Hematopoietic multipotent progenitor cell treated with erythropoietin and hydrocortisone succinate and interleukin-3 and kit ligand, for 17 days (in vitro differentiated cells): ENCODE data around the gene CD37.
"Not testable (repeated sequence)": the region's sequence is repeated elsewhere in the genome, so short reads cannot be mapped to it uniquely, and the experiment has no call there.

ENCODE experiments used
- DNase-seq: peaks from one replicate; pipeline ENCODE4 v3.0.0-alpha.2; 2015; ENCODE audit warnings: low spot score

Gene CD37, protein sequence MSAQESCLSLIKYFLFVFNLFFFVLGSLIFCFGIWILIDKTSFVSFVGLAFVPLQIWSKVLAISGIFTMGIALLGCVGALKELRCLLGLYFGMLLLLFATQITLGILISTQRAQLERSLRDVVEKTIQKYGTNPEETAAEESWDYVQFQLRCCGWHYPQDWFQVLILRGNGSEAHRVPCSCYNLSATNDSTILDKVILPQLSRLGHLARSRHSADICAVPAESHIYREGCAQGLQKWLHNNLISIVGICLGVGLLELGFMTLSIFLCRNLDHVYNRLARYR

DNA sequence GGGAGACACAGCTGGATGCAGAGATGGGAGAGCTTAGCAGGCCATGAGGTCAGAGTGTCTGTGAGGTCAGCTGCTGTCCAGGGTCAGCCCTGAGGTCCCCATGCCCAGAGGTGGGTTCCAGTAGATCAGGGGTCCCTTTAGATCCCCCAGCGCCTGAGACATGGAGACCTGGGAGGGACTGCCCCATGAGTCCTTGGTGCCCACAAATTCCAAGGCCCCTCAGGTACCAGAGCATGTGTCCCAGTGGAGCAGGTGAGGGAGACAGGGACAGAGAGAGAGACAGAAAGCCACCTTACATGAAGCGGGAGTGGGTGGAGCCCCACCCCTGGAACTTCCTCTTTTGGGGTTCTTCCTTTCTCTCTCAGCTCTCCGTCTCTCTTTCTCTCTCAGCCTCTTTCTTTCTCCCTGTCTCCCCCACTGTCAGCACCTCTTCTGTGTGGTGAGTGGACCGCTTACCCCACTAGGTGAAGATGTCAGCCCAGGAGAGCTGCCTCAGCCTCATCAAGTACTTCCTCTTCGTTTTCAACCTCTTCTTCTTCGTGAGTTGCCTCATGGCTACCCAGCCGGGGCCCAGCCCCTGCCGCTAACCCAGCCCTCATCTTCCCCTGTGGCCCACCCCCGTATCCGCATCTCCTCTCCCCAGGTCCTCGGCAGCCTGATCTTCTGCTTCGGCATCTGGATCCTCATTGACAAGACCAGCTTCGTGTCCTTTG lies at the start of gene CD37:
CD37 (plus strand) TSS at position 336 of the 713 bp plus-strand sequence; CDS start at position 471, 135 bp downstream.
- no peak for DNase-seq

DNA sequence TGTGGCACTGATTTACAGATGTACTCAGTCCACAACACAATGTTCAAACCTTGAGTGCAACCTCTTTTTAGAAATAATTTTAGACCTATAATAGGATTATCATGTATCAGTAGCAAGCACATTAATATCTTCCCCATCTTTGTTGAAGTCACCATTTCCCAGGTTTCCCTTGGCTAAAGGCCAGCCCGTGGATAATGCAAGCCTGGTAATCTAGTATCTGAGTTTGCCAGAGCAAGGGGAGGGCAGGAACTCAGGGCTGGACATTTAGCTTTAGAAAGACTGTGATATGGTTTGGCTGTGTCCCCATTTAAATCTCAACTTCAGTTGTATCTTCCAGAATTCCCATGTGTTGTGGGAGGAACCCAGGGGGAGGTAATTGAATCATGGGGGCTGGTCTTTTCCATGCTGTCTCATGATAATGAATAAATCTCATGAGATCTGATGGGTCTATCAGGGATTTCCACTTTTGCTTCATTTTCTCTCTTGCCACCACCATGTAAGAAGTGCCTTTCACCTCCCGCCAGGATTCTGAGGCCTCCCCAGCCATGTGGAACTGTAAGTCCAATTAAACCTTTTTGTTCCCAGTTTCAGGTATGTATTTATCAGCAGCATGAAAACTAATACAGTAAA lies 48.0 kb upstream of the CD37 start:
- no peak for DNase-seq

DNA sequence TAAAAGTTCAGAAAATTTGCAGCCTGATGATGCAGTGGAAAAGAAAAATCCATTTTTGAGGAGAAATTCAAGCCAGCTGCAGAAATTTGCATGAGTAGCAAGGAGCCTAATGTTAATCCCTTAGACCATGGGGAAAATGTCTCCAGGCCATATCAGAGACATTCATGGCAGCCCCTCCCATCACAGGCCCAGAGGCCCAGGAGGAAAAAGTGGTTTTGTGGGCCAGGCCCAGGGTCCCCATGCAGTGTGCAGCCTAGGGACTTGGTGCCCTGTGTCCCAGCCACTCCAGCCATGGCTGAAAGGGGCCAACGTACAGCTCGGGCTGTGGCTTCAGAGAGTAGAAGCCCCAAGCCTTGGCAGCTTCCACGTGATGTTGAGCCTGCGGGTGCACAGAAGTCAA lies 47.0 kb upstream of the CD37 start:
- not testable (repeated sequence) for DNase-seq

DNA sequence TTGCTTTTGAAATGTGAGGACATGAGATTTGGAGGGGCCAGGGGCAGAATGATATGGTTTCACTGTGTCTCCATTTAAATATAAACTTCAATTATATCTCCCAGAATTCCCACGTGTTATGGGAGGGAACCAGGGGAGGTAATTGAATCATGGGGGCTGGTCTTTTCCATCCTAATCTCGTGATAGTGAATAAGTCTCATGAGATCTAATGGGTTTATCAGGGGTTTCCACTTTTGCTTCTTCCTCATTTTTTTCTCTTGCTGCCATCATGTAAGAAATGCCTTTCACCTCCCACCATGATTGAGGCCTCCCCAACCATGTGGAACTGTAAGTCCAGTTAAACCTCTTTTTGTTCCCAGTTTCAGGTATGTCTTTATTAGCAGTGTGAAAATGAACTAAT lies 45.9 kb upstream of the CD37 start:
- DNase-seq: not testable (repeated sequence)

DNA sequence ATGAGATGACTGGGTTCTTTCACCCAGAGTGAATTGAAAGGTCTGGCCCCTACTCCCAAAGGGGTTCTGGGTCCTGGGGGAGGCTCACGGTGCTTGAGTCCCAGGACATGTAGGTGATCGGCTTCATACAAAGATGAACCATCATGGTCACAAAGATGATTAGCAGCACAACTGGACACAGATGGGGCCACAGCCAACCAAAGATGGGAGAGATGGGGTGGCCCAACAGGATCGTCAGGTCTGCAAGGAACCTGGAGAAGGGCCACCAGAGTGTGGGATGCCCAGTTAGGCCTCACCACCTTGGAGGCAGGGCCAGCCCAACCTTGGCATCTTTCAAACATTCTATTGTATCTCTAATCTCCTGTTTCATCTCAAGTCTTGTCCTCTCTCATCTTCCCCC lies 44.7 kb upstream of the CD37 start:
- no peak for DNase-seq

DNA sequence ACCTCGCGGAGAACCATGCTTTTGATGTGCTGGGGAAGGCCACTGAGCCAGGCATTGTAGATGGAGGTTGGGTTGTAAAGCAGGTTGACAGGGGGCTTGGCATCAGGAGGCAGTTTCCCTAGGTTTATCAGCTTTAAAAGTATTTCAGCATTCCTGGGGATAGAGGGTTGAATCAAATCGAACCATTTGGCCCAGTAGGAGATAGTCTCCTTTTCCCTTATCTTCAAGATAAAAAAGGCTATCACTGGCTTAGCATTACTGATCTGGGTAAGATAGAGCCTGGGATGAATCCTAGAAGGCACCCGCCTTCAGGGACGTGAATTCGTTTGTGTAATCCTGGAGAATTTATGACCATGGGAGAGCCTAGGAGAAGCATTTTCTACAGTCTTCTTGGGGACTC lies 40.8 kb upstream of the CD37 start:
- no peak for DNase-seq

DNA sequence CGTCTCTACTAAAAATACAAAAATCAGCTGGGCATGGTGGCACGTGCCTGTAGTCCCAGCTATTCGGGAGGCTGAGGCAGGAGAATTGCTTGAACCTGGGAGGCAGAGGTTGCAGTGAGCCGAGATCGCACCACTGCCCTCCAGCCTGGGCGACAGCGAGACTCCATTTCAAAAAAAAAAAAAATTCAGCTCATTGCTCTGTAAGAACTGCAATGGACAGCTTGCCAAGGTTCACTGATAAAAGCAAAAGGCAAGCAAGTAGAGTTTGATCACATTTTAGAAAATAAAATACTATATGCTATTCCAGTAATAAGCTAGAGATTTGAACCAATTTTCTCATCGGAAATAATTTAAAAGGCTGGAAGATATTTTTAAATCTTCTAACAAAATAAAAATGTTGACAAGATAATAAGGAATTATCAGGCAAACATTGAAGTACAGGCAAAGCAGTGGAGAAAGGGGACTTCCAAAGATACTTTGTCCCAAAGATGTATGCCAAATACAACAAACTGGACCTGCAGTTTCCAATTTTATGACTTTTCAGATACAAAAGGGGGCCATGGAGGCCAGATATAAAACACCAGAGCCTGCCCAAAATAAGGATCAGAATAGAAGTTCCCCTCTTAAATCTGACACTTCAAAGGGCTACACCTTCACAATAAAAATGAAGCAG lies 39.9 kb upstream of the CD37 start:
- no peak for DNase-seq

DNA sequence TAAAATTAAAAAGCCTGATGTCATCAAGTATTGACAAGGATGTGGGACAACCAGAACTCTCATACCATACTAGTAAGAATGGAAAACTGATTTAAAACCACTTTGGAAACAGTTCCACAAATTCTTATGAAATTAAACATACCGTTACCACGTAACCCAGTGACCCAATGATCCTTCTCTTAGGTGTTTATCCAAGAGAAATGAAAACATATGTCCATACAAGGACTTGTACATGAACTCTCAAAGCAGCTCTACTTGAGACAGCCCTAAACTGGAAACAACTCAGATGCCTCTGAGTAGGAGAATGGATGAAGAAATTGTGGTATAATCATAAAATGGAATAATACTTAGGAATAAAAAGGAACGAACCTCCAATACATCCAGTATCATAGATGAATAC lies 37.8 kb upstream of the CD37 start:
- no peak for DNase-seq

DNA sequence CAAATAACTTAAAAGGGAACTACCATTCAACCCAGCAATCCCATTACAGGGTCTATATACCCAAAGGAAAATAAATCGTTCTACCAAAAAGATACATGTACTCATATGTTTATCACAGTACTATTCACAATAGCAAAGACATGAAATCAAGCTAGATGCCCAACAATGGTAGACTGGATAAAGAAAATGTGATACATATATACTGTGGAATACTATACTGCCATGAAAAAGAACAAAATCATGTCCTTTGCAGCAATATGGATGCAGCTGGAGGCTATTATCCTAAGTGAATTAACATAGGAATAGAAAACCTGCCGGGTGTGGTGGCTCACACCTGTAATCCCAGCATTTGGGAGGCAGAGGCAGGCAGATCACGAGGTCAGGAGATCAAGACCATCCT lies 36.6 kb upstream of the CD37 start:
- not testable (repeated sequence) for DNase-seq

DNA sequence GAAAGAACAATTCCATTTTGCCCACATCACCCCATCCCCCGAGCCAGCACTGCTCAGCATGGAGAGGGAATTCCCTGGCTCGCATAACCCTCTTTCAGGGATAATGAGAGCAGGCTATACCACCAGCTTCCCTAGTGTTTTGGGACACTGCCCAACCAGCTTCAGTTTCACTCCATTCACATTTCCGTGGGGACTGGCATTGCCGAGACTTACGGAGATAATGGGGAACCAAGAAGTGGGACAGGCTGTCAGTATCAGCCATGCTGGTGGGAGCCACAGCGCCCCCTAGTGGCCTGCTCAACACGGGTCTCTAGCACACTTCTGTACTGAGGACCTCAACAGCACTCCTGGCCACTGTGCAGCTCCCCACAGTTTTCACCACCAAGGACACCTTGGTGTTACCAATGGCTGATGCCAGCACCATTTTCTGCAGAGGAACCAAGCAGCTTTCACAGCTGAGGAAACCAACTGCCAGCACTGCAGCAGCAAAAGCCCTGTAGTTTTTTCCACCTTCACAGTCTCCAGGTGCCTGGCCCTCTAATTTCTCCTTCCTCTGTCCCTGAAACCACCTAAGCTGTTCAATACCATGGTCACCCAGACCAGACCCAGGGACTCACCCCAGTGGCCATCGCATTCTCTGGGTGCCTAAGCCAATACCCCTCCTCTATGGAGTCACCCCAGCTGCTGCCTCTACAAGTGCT lies 33.9 kb upstream of the CD37 start:
- peak; percentile 72 for DNase-seq

DNA sequence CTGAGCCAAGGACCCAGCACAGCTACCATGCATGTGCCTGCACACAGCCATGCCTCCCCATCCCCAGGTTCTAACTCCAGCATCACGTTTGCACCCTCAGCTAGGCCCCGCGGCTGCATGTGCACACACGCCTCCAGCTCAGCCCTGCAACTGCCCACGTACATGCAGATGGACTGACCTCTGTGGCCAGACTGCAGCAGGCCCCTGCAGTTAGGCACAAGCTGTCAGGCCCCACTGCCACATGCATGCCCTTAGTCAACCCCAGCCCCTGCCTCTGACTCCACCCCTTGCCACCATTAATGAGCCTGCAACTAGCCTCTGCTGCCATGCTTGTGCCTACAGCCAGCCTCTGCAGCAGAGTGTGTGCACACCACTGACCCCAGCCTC lies 33.3 kb upstream of the CD37 start:
- DNase-seq: no peak

DNA sequence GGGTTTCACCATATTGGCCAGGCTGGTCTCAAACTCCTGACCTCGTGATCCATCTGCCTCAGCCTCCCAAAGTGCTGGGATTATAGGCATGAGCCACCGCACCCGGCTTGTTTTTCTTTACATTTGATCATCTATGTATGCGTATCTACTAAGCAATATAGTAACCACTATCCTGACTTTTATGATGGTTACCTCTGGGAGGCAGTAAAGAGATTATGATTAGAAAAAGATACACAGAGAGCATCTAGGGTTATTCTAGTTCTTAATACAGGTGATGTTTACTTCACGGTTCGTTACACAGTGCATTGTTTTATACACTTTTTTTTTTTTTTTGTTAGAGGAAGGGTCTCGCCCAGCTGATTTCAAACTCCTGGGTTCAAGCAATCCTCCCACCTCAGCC lies 28.5 kb upstream of the CD37 start:
- not testable (repeated sequence) for DNase-seq

DNA sequence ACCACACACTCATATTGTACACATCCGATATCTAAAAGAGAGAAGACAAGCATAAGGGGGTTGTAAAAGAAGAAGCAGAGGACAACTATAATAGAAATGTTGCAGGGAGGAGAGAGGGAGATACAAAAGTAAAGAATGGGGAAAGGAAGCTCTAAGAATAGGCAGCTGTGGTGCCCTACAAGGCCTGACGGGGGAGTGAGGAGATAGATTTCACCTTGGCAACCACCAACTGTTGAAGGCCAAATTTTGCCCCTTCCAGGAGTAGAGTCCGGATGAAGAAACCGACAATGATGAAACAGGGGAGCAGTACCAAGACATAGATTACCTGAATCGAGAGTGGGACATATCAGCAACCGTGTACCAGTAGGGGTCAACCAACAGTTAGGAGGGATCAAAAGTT lies 26.1 kb upstream of the CD37 start:
- no peak for DNase-seq

DNA sequence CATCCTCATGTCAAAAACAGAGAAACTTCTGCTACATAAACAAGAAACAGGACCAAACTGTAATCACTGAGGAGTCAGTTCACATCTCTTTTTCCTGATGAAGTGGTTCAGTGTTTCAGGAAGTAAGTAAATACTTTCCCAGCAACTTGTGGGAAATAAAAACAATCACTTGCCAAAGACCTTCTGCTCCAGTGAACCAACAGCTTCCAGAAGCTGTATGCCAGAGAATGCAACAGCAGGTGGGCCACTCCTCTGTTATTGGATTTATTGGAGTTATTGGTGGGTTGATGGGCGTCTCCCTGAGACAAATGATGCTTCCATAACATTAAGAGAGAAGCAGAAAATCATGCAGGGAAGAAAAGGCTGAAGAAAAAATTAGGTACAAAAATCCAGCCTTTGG lies 20.1 kb upstream of the CD37 start:
- DNase-seq: no peak

DNA sequence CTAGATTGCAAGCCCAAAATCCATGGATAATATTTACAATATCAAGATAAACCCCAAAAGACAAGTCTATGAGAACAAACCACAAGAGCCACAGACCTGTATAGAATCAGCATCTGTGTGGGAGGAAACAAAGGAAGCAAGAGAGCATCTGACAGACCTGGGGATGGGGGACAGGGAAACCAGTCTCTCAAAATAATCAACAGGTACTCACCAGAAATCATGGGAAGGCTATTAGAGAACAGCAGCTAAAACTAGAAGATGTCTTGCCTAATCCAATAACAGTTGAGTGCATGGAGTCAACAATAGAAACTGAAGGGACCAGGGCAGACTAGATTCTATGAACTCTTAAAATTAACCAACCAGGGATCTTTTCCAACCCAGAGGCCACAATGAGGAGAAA lies 18.9 kb upstream of the CD37 start:
- no peak for DNase-seq

DNA sequence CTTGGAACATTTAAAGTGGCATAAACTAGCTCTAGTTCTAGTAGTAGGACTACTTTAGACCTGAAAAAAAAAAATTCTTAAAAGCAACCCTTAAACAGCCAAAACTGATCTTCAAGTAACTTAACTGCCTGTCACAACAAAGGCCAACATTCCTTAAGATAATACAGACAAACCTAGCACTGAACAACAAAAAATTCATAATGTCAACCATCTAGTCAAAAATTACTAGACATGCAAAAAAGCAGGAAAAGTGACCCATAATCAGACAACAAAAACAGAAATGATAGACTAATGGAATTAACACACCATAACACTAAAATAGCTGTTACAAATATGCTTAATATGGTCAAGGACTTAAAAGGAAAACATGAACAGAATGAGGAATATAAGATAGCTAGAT lies 16.9 kb upstream of the CD37 start:
- DNase-seq: no peak

DNA sequence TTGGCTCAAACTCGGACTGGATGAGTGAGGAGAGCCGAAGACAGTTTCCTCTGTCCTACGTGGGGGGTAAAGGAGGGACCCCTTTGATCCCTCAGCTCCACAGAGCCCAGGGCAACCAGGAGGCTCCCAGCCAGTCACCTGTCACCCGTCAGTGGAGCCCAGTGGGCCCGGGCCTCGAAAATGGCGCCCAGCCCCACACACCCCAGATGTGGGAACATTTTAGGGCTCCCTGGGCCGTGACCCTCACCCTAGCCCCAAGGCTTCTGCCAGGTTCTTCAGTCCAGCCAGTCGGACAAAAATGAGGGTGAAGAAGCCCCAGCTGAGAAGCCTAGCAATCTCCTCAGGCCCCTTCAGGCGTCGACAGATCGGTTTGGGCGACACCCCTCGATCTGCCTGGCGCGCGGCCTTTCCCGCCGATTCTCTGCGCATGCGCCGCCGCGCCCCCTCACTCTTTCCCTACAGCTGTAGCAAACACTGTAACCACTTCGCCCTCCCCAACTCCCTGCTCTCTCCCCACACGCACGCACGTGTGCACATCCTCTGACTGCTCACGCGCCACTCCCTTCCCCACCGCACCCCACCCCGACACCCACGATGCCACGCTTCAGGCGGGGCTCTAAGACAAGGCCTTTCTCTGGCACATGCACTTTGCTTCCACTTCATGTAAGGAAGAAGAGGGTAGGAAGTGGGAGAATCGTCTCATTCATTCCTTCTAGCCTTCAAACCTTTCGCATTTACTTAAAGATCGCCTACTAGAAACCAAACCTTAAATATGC lies 10.2 kb upstream of the CD37 start, which contains the start of gene SLC6A16:
SLC6A16 (minus strand) TSS at position 391 of the 776 bp plus-strand sequence. CDS start 13,844 bp downstream, outside the sequence.
- no peak for DNase-seq

DNA sequence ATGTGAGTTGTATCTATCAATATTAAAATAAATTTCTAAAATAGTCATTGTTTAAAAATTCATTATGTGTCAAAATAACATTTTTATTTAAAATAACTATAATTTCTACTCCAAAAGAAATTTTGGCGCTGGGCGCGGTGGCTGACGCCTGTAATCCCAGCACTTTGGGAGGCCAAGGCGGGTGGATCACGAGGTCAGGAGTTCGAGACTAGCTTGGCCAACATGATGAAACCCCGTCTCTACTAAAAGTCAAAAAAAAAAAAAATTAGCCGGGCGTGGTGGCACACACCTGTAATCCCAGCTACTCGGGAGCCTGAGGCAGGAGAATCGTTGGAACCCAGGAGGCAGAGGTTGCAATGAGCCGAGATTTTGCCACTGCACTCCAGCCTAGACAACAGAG lies 9.4 kb upstream of the CD37 start:
- not testable (repeated sequence) for DNase-seq

DNA sequence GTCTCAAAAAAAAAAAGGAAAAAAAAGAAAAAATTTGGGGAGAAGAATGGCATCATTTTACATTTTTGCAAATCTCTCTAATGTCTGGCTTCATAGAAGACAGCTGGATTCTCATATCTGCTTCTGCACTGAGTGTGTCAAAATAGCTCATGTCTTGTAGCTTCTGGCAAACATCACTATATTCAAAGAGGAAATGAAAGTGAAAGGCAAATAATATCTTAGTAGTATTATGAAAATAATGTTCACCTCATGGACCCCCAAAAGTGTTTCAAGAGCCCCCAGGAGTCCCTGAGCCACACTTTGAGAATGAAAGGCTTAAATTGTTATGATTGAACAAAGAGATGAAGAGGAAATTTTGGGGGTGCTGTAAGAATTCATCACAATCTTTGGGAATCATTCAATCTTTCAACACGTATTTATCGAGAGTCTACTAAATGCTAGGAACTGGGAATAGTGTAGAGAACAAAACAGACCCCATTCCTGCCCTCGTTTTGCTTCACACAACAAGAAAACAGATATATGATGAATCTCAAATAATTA lies 9.0 kb upstream of the CD37 start:
- no peak for DNase-seq

DNA sequence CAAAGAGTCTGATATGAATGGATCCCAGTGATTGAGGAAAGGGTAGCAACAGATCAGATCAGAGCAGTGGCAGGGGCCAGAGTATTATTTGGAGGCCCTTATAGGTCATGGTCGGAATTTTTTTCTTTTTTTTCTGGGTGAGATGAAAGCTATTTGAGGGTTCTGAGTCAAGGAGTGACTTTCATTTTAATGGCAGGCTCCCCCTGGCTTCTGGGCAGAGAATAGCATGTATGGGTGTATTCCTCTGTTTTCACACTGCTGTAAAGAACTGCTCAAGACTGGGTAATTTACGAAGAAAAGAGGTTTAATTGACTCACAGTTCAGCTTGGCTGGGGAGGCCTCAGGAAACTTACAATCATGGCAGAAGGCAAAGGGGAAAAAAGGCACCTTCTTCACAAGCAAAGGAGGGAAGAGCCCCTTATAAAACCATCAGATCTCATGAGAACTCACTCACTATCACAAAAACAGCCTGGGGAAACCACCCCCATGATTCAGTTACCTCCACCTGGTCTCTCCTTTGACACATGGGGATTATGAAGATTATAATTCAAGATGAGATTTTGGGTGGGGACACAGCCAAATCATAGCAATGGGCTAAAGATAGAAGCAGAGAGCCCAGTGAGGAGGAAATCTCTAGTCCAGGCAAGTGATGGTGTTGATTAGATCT lies 7.2 kb upstream of the CD37 start:
- DNase-seq: peak; percentile 15
